Epidermal melanocyte (primary cell): ENCODE data around the gene TLCD1.
"Not testable (repeated sequence)": the region's sequence is repeated elsewhere in the genome, so short reads cannot be mapped to it uniquely, and the experiment has no call there.

Source experiments
- DNase-seq: peaks from one replicate; pipeline ENCODE4 v3.0.0; 2011; ENCODE audit warnings: low spot score; ENCODE audit not compliant: insufficient read length

TLCD1 gene

GRCh38 chr17:28729950-28730330 is 3.9 kb upstream of the TLCD1 start:
- no peak for DNase-seq

DNA sequence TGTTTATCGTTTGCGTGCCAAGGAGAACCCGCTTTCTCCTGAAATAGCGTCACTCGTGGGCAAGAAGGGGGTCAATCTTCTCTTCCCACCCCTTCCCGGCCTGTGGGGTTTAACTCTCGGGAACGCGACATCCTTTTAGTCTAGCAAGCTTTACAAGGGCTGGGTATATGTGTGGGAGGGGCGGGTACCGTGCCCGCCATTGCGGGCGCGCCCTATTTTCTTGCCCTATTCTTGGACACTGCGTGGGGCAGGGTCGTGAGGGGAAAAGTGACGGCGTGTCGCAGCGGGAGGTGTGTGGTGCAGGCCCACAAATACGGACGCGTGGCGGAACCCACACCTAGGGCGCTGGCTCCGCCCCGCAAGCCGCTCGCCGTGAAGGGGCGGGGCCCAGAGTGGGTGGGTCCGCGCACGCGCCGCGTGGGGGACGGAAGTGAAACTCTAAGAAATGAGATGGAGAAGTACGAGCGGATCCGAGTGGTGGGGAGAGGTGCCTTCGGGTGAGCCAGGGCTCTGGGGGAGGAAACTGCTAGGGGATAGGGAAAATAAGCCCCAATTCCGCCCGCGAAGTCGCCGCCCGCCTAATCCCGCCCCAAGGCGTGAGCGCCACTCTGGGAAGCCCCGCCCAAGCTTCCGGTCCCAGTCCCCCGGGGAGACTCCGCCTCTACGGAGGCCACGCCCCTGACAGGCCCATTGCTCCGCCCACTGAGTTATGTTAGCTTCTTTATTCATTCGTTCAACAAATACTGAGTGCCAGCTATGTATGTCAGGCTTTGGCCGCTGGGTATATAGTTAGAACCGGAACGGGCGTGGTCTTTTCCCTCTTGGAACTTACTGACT is 2.5 kb upstream of the TLCD1 start, which contains the start of gene NEK8:
Gene NEK8, plus strand, starts transcription at position 425 of the 837 bp plus-strand sequence. Its CDS starts 26 bp downstream, at position 451.
- DNase-seq, result peak; percentile 93

DNA sequence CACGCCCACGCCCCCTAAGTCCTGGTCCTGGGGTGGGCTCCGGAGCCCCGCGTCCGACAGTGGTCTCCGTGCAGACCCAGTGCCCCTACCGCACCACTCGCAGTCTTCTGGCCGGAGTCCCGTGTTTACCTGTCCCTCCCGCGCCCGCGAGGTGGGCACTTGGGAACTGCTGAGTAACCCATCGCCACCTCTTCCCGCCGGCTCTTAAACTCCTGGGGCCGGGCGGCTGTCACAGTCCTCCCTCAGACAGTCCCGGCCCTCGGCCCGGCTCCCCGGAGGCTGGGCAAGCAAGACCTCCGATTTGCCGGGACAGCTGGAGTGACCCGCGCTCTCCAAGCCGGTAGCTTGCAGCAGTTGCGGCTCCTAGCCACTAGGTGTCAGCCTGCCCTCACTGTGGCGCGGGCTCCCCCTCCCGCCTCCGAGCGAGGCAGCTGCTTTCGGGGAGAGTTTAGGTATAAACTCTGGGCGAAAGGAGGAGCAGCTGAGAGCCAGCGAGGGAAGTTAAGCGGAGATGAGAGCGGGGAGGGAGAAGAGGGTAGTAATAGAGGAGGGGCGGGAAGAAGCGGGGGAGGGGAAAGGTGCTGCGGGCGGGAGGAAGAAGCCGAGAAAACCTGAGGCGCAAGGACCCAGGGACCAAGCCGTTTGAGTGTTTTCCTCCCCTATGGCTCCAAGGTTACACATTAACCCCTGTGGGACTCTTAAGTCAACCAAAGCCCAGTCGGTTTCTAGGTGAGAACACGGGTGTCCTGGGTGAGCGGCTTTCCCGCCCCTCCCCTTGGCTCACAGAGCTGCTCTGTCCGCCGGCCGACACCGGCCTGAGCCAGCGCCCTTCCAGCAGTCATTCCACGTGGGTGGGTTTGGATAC is 826 bp upstream of the TLCD1 start:
- peak; percentile 87 for DNase-seq

GRCh38 chr17:28725660-28726225 is 290 bp downstream of the TLCD1 start:
- DNase-seq, result peak; percentile 16

DNA sequence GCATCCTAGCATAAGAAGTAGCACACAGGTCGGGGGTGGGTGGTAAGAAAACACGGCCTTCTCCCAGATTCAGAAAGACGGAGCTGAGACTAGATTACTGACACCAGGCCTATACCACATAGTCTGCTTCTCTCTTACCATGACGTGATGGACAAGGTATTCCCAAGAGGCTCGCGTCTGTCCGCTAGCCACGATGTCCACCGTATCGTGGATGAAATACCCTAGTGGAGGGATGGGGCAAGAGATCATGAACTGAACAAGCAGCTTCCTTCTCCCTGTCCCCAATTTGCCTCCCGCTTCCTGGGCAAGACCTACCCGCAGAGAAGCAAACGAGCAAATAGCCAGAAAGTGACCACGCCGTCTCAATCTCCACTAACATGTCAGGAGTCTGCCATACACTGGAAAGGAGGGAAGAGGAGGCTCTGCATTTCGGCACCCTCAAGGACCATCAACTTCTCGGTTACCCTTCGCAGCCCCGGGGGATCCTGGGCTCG is 820 bp downstream of the TLCD1 start:
- DNase-seq, result no peak

DNA sequence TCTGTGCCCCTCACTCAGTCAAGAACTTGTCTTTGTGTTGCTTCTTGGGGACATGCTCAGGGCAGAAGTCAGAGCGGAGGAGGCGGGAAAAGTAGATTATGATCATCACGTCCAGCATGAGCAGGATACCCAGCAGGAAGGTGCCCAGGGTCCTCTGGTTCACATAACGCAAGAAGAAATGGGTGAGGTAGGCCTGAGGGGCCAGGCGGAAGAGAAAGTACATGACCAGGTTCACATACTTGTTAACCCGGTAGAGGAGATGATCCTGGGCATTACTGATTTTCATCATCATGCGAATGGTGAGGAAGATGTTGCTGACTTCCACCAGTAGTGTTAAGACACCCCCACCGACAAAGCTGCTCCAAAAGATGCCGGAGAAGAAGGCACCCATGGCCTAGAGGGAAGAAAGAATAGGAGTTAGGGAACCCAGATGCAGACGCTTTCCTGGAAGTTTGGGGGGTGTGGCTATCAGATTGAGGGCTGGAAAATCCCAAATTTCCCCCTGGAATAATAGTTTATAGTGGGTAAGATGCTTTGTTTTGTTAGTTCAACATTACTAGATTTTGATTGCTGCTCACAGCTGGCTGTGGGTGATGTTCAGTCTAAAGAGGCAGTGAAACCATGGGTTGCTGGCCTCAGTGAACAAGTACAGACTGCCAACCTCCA is 1.4 kb downstream of the TLCD1 start:
- no peak for DNase-seq

- peak; percentile 5 for DNase-seq
Observed at GRCh38 chr17:28723836-28724499, 2.1 kb downstream of the TLCD1 start.

DNA sequence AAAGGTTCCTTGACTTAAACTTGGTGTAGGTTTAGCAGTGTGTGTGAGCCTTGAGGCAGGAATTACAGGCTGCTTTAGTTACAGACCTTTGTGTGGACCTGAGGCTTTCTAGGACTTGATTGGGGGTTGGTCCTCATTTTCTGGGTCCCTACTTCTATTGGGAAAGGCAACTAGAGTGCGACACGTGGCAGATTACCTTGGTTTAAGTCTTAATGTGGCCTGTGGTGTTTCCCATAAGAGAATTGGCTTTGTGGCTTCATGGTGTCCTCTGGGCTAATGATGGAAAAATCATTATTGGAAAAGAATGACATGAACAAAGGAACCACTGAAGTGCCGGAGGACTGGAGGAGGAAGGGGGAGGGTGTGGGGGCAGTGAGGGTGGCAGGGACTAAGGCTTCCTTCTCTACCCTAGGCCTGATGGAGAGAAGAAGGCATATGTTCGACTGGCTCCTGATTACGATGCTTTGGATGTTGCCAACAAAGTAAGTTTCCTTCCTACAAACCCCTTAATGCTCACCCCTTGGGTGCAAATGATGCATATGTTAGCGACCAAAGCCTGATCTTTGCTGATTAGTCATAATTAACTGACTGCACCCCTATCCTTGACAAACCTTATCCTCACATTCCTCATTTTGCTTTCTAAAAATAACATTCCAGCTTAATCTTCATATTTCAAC is 2.7 kb downstream of the TLCD1 start:
- no peak for DNase-seq

GRCh38 chr17:28722417-28723158 is 3.4 kb downstream of the TLCD1 start:
- DNase-seq, result no peak

GRCh38 chr17:28720997-28721329 is 5.1 kb downstream of the TLCD1 start:
- DNase-seq, result not testable (repeated sequence)

DNA sequence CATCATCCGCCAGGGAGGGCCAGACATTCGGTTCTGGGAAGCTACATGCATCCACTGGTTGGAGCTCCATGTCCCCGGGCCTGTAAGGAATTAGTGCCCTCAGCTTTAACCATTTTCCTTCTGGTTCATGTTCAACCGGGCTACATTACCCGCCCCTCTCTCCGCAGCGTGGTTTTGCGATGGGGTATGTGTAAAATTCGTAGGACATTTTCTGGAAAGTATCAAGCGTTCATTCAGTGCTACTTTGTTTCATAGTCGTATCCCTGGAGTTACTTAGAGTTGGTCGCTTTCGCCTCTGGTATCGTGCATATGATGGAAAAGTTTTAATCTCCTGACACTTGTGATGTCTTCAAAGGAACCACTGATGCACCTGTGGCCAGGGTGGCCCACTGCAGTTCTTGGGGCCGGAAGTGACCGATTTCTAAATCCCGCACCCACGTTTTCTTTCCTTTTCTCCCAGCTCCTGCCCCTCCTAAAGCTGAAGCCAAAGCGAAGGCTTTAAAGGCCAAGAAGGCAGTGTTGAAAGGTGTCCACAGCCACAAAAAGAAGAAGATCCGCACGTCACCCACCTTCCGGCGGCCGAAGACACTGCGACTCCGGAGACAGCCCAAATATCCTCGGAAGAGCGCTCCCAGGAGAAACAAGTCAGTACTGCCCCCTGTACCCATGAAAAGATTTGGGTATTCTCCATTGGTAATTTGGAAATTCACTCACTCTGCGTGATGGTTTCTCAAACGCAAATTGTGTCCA is 5.6 kb downstream of the TLCD1 start:
- no peak for DNase-seq

DNA sequence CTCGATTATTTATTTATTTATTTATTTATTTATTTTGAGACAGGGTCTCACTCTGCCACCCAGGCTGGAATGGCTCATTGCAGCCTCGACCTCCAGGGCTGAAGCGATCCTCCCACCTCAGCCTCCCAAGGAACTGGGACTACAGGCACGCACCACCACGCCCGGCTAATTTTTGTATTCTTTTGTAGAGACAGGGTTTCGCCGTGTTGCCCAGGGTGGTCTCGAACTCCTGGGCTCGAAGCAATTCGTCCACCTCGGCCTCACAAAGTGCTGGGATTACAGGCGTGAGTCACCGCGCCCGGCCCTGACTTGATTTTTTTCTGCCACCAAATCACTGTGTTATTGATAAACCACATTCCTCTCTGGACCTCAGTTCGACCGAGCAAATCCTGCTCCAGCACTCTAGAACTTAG is 7.0 kb downstream of the TLCD1 start:
- no peak for DNase-seq

DNA sequence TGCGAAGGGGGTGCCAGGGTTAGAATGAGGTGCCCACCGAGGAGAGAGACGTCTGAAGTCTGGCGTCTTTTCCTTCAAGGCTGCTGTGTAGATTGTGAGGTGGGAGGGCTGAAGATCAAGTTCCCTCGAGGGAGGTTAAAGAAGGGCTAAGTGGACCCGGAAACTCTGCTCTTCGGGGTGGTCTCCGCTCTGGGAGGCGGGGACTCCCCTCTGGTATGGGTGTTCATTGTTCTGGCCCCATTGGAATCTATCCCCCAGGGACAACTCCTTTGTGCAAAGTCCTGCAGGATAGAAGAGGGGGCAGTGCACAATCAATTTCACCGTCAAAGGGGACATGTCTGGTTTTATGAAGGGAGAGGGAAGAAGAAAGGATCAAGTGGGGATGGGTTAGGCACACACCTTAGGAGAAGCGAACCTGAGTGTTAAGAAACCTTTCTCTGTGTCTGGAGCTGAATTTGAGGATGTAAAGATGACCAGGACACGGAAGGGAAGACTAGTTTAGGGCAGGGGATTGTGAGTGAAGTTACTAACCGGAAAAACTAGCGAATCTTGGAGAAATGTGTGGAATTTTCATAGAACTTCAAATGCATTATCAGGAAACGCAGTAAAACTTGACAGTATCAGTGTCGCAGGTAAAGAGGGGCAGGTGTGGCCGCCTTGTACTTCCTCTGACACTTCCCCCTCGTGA is 7.6 kb downstream of the TLCD1 start:
- no peak for DNase-seq

GRCh38 chr17:28717578-28718332 is 8.3 kb downstream of the TLCD1 start, which contains the start of gene RAB34:
Gene RAB34, minus strand, starts transcription at chr17:28717868. Its CDS starts 602 bp downstream, at chr17:28717266.
- DNase-seq, result peak; percentile 63

DNA sequence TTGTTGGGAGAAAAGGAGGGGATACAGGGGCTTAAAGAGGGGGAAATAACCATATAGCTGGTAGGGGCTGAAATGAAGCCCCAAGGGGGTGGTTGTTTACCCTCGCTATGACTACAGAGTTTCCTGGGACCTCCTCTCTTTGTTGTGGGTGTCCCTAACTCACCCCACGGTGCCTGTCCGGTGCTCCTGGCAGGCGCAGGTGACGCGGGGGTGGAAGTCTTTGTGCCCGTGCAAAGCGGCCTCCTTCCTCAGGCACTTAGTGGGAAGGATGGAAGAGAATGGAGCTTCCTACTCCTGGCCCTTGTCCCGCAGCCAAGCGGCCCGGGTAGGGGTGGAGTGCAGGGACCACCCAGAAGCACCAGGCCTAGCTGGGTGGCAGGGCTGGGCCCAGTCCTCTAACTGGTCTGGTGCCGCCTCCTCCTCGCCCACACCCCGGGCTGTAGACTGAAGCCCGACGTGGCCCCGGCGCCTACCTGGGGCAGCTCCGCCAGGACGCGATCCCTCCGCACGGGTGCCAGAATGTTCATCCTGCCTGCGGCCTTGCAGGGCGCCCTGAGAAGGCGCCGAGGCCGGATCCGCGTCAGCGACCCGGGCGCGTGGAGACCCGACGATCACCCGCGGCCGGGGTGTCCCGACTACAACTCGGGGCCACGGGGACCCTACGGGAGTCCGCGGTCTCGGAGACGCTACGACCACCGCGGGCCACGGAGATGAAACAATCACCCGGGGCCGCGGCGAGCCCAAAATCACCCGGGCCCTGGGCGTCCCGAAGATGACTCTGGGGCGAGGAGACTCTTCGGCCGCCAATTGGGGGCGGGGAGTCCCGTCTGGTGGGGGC is 9.1 kb downstream of the TLCD1 start:
- DNase-seq, result no peak

- no peak for DNase-seq
Observed at GRCh38 chr17:28715217-28715616, 10.8 kb downstream of the TLCD1 start.
